Upper lobe of left lung (tissue), 6 donors: ENCODE results near the gene SEC16A. TPM values are rescaled to one million over a fixed set of nuclear protein-coding genes. Genes with fewer than 3 reads are reported as not detected.

Experiments used
- ATAC-seq, 2 donors: fragments of 200-7000 bp; cut with Tn5 transposase; one replicate each; pipeline ENCODE4 v1.9.1; 2022; ENCODE audit warnings: mild to moderate bottlenecking in 2 of 2, moderate library complexity in 2 of 2; ENCODE audit not compliant: low FRiP score in 2 of 2
- DNase-seq, 2 donors: peaks; one replicate each; pipeline ENCODE4 v3.0.0-alpha.2; 2019 to 2020
- H3K27ac ChIP-seq, 4 donors: fragments of 200-600 bp; sonication (generic); one replicate each; pipeline ENCODE4 v1.5.1; 2016 to 2019
- H3K27me3 ChIP-seq, 4 donors: fragments of 200-600 bp; sonication (generic); one replicate each; pipeline ENCODE4 v1.5.1; 2017 to 2019
- H3K36me3 ChIP-seq, 4 donors: fragments of 200-600 bp; sonication (generic); one replicate each; pipeline ENCODE4 v1.5.1; 2016 to 2019
- H3K4me1 ChIP-seq, 4 donors: fragments of 200-600 bp; sonication (generic); one replicate each; pipeline ENCODE4 v1.5.1; 2018 to 2019
- H3K4me3 ChIP-seq, 4 donors: fragments of 200-600 bp; sonication (generic); one replicate each; pipeline ENCODE4 v1.5.1; 2017 to 2019; ENCODE audit warnings: mild to moderate bottlenecking in 2 of 4, moderate library complexity in 1 of 4
- H3K9me3 ChIP-seq, 4 donors: fragments of 200-600 bp; sonication (generic); one replicate each; pipeline ENCODE4 v1.5.1; 2018 to 2019
- CTCF ChIP-seq, 6 experiments: fragments of 450-650 bp in 4 of 6; fragments of 200-600 bp in 2 of 6; sonication (generic) in 2 of 6; IDR thresholded peaks; one replicate each; pipeline ENCODE4 v1.5.1; 2016 to 2019; ENCODE audit warnings: antibody characterized with exemption in 6 of 6
- EP300 ChIP-seq, 4 donors: sonication (generic); formaldehyde crosslinking; IDR thresholded peaks; one replicate each; pipeline ENCODE4 v1.5.1; 2017; ENCODE audit warnings: antibody characterized with exemption in 4 of 4, control low read depth in 2 of 4
- POLR2A ChIP-seq, 4 donors: fragments of 450-650 bp; IDR thresholded peaks; one replicate each; pipeline ENCODE4 v1.5.1; 2016 to 2017; ENCODE audit warnings: antibody characterized with exemption in 4 of 4, mild to moderate bottlenecking in 2 of 4
- POLR2AphosphoS5 ChIP-seq, 2 donors: sonication (generic); formaldehyde crosslinking; IDR thresholded peaks; one replicate each; pipeline ENCODE4 v1.5.1; 2017; ENCODE audit warnings: antibody characterized with exemption in 2 of 2
- WGBS, 2 donors: methylation state at CpG; one replicate each; pipeline ENCODE4 v1.1.5; 2017 to 2018; 5-methylcytosine and 5-hydroxymethylcytosine counted together
- total RNA-seq, 6 donors: library from RNA; depleted of rRNA in 4 of 6; stranded (reverse); fragments of >200 nt in 4 of 6; gene quantifications; one replicate each; pipeline versions ENCODE4 v1.1.0 to v1.2.1, GENCODE V29; 2016 to 2021
- donor health status: DM: no; HTN: no; CAD: no; lungs with moderate emphysema.
- donor health status: DM: no; HTN: yes; CAD: no; lungs with severe emphysema.

Gene SEC16A
- total RNA-seq, 6 donors from 2014 or later = 64.1 to 89.1 (median 72.1) TPM

GRCh38 chr9:136520053-136520540 is 37.3 kb upstream of the SEC16A start:
- Histone ChIP-seq H3K36me3 (peaks cover 21 to 77% (median 58%) of the 10 kb centered on the region in 4 donors), H3K4me1 (peaks cover 51 to 86% (median 72%) of the 10 kb centered on the region in 4 donors), H3K27me3 (no peaks in the 10 kb centered on the region), H3K27ac (peak overlapping the region; percentile 80 to 87 (median 86)), H3K9me3 (no peaks in the 10 kb centered on the region), H3K4me3 (peak overlapping the region in 2 of 4 donors; percentile 31 to 33)
- peak in 1 of 2 donors; percentile 85 for DNase-seq
- TF ChIP-seq POLR2AphosphoS5 (IDR thresholded peaks at IDR 0.05) = no peak
- TF ChIP-seq POLR2A (IDR thresholded peaks at IDR 0.05) = peak in 1 of 4 donors; percentile 22
- no peak for TF ChIP-seq CTCF (IDR thresholded peaks at IDR 0.05)
- no peak for TF ChIP-seq EP300 (IDR thresholded peaks at IDR 0.05)
- ATAC-seq = peak; percentile 6 to 68
- 66 to 70% methylated on average over 19 to 20 of the region's 20 CpGs for WGBS, 2 donors

GRCh38 chr9:136519263-136520052 is 36.6 kb upstream of the SEC16A start:
- ATAC-seq = peak in 1 of 2 donors; percentile 13

GRCh38 chr9:136518623-136519022 is 35.8 kb upstream of the SEC16A start:
- H3K36me3 ChIP-seq = peaks cover 31 to 92% (median 72%) of the 10 kb centered on the region in 4 donors
- DNase-seq (peak in 1 of 2 donors; percentile 63), ATAC-seq (no peak)
- peaks cover 45 to 72% (median 59%) of the 10 kb centered on the region in 4 donors for H3K4me1 ChIP-seq
- peak overlapping the region in 3 of 4 donors; percentile 85 to 87 (median 86) for H3K27ac ChIP-seq
- H3K9me3 ChIP-seq = no peaks in the 10 kb centered on the region
- H3K27me3 ChIP-seq = no peaks in the 10 kb centered on the region
- peak overlapping the region in 3 of 4 donors; percentile 15 to 33 (median 31) for H3K4me3 ChIP-seq
- WGBS, 2 donors = 77 to 86% methylated on average over 5 to 18 of the region's 18 CpGs
- TF ChIP-seq POLR2A (IDR thresholded peaks at IDR 0.05) = no peak
- no peak for TF ChIP-seq CTCF (IDR thresholded peaks at IDR 0.05)
- no peak for TF ChIP-seq EP300 (IDR thresholded peaks at IDR 0.05)
- TF ChIP-seq POLR2AphosphoS5 (IDR thresholded peaks at IDR 0.05) = peak in 1 of 2 donors; percentile 21

More at GRCh38 chr9:136519263-136520052, 36.6 kb upstream of the SEC16A start:
- H3K27ac ChIP-seq = peak overlapping the region; percentile 80 to 87 (median 86)
- peaks cover 23 to 84% (median 65%) of the 10 kb centered on the region in 4 donors for H3K36me3 ChIP-seq
- peaks cover 47 to 80% (median 65%) of the 10 kb centered on the region in 4 donors for H3K4me1 ChIP-seq
- H3K4me3 ChIP-seq = peak overlapping the region in 3 of 4 donors; percentile 15 to 33 (median 31)
- H3K9me3 ChIP-seq = no peaks in the 10 kb centered on the region
- H3K27me3 ChIP-seq = no peaks in the 10 kb centered on the region
- 78 to 79% methylated on average over 25 to 31 of the region's 32 CpGs for WGBS, 2 donors
- DNase-seq = peak in 1 of 2 donors; percentile 82
- peak in 1 of 4 donors; percentile 21 for TF ChIP-seq EP300 (IDR thresholded peaks at IDR 0.05)
- TF ChIP-seq POLR2A (IDR thresholded peaks at IDR 0.05) = peak in 1 of 4 donors; percentile 41
- no peak for TF ChIP-seq POLR2AphosphoS5 (IDR thresholded peaks at IDR 0.05)

- peaks cover 43 to 72% (median 59%) of the 10 kb centered on the region in 4 donors for H3K4me1 ChIP-seq
- no peaks in the 10 kb centered on the region for H3K9me3 ChIP-seq
- 92 to 100% methylated on average over 1 to 17 of the region's 17 CpGs for WGBS, 2 donors
- no peak for DNase-seq
- no peaks in the 10 kb centered on the region for H3K27me3 ChIP-seq
- H3K36me3 ChIP-seq = peaks cover 37 to 92% (median 75%) of the 10 kb centered on the region in 4 donors
- H3K27ac ChIP-seq = peak overlapping the region in 3 of 4 donors; percentile 13 to 86 (median 85)
- H3K4me3 ChIP-seq = peak overlapping the region in 1 of 4 donors; percentile 31
- ATAC-seq = no peak
- TF ChIP-seq POLR2AphosphoS5 (IDR thresholded peaks at IDR 0.05) (no peak), POLR2A (IDR thresholded peaks at IDR 0.05) (no peak), CTCF (IDR thresholded peaks at IDR 0.05) (no peak), EP300 (IDR thresholded peaks at IDR 0.05) (no peak)
Observed at GRCh38 chr9:136517950-136518349, 35.1 kb upstream of the SEC16A start.
